Fibroblast of upper back skin (primary cell): ENCODE results near the gene LIPC.
A peak's percentile ranks its signal among the peaks of the same experiment; 100 is the strongest.
"Not testable (repeated sequence)": the region's sequence is repeated elsewhere in the genome, so short reads cannot be mapped to it uniquely, and the experiment has no call there.

Experiments
- DNase-seq: peaks from one replicate; pipeline ENCODE4 v3.0.0-alpha.2; 2013

LIPC gene

DNA sequence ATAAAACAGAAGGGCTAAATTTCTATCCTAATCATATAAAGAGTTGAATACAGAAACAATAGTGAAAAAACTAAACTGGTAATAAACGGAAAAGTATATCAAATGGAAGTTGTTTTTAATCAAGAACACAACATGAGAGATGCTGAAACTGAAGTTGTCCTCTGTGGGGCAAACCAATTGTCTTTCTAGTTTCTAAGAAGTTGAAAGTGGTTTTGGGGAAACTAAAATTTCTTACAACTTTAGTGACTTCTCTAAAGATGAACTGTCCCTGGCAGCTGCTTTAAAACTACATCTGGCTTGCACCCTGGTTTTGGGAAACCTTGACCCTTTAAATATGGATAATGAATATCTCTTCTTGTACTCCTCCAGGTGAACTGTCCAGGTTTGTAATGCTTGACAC, 162.1 kb downstream of the LIPC start:
- no peak for DNase-seq

DNA sequence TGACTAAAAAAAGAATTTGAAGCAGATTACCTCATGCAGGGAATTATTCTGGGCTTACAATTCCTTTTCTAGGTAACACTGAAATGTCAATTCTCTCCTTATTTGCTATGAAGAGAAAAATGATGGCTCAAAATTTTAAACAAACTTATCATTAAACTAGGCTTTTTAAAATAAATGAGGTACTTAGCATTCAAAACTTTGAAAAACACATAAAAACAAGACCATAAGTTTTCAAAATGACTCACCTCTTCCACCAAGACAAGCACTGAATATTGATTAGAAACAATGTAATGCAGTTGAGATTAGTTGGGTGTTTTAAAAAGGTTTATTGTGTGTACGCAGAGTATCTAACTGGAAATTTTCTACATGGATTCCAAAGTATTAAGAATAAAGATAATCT, 163.1 kb downstream of the LIPC start:
- no peak for DNase-seq

DNA sequence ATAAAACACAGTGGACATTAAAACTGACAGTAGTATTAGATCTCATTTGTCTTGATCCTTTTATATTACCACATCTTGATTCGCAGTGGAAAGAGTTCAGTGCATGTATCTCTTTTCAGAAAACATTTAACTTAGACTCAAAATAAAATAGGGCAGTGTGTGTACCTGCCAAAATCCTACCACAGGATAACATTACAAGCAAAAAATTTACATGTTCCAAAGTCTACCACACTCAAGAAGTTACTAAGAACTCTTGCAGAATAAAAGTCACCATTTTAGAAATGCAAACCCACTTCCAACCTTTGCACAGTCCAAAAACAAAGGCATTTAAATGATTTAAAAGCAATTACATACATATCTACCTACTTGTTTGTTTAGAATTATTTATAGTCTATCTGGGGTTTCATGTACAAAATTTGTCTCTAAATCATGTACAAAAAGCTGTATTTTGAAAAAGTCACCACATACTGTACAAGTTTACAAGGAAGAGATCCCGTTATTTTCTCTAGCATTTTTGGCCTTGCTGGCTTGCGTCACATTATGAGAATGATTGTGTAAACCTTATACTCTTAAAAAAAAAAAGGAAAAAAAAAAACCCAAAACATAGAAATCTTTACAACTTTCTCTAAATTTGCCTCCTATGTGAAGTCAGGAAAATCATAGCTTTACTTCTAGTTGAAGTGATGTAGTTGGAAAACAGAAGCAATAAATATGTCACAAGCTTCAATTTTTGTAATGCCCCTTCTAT, 163.9 kb downstream of the LIPC start:
- no peak for DNase-seq

DNA sequence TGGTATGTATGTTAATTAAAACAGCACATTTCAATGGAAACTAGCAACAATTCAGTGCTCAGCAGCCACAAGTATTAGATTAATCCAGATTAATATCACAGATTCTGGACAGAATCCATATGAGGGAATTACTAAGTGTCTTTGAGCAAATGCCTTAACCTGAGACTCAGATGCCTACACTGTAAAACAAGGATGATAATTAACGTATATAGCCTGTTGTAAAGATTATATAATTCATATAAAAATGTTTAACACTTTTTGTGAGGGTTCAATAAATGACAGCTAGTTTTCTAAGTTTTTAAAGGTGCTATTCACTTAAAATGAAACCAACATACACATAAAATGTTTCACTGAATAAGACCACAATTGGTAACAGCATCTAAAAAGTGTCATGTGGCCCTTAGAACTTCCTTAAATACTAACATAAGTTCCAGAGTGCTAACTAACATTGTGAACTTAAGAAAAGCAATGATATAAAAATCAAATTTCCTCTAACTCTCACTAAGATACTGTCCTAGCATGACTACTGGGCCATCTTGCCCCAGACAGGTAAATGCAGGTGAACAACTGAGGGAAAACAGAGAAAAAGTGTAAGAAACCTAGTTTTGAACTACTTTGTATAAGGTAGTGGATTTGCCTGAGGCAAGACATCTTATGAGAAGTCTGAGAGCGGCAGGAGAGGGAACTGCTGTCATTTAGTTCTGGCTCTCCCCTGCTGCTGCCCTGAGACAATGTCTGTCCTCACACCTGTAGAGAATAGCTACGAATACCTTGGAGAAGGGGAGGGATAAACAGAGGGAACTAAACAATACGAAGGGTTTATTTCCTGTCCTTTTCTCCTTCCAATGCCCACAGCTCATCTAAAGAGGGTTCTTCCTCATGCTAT, 166.4 kb downstream of the LIPC start:
- no peak for DNase-seq

DNA sequence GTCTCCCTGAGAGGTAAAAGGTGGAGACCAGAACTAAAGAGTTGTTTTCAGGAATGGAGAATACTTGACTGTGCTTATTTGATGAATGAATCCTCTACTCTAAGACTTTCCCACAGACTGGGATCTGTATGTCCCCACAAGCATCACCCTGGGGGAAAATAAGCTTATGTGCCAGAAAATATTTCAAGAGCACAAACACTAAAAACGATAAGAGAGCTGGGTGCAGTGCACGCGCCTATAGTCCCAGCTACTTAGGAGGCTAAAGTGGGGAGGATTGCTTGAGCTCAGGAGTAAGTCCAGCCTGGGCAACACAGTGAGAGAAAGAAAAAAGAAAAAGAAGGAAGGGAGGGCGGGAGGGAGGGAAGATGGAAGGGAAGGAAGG, 167.0 kb downstream of the LIPC start:
- DNase-seq, result no peak

DNA sequence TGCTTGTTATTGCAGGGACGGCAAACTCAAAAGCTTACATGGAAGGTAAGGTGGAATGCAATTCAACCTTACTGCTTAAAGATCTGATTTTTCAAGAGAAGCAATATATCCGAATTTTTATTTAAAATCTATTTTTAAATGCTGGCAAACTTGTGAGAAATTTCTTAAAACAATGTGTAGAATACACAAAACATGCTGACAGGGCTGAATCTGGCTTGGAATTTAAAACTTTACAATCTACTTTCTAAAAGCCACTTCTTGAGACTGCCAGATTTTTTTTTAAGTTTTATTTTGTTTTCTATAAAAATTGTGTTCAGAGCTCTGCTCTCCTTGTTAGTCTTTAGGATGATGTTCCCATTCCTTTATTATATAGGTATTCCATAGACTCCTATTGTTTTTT, 171.0 kb downstream of the LIPC start:
- DNase-seq, result no peak

DNA sequence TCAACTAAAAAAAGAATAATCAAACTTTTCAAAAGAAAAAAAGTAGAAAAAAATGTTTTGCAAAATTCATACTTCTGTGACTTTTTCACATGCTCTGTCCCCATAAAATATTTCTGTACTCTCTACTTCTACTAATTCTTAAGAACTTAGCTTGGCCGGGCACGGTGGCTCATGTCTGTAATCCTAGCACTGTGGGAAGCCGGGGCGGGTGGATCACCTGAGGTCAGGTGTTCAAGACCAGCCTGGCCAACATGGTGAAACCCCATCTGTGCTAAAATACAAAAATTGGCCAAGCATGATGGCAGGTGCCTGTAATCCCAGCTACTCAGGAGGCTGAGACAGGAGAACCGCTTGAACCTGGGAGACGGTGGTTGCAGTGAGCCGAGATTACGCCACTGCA, 172.1 kb downstream of the LIPC start:
- not testable (repeated sequence) for DNase-seq

DNA sequence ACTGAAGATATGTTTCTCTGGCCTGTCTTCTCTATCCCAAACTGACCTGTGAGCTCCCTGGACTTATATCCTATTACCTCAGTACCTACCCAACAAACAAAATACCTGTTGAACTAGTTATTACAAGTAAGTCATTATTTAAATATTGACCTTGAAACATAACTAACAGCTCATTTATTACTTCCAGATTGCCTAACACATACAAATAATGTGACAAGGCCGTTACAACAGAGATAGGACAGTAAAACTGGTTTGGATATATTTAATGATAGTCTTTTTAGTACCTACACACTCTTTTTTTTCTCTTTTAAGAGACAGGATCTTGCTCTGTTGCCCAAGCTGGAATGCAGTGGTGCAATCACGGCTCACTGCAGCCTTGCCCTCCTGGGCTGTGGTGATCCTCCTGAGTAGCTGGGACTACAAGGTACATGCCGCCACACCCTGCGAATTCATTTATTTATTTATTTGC, 172.7 kb downstream of the LIPC start:
- DNase-seq, result no peak

DNA sequence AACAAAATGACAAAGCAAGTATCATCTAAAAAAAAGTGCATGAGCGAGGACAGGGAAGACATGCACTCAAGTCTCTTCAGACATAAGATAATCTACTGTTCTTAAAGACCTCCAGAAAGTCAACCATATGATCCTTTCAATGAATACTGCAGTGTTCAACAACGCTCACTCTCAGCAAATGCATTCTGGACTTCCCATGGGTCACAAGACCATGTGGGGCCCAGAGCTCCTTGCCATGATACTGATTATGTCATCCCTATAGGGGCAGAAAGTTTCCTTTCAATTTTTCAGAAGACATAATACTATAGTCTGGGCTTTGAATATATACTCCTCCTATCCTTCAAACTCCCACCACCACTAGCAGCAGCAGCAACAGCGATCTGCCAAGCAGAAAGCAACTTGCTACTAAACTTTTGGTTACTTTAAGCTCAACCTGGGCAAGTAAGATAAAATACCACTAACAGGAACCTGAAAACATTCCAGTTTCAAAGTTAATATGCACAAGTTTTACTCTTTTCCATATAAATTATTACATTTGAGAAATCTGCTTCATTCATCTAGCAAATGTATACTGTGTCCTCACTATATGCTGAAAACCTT, 174.2 kb downstream of the LIPC start:
- DNase-seq, result no peak

DNA sequence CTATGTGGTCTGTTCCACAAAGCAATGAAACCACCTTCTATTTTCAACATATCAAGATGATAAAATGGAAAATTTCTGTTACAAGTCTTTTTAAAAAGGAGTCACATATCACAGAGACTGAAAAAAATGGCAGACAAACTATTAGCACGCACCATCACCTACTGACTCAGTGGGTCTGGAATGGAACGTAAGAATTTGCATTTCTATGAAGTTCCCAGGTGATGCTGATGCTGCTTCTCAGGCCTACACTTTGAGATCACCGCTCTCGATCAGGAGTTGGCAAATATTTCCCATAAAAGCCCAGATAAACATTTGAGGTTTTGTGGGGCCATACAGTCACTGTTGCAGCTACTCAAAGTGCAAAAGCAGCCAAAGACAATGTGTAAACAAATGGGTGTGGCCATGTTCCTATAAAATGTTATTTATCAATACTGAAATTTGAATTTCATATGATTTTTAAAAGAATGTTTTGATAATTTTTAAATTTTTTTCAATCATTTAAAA, 174.8 kb downstream of the LIPC start:
- no peak for DNase-seq

DNA sequence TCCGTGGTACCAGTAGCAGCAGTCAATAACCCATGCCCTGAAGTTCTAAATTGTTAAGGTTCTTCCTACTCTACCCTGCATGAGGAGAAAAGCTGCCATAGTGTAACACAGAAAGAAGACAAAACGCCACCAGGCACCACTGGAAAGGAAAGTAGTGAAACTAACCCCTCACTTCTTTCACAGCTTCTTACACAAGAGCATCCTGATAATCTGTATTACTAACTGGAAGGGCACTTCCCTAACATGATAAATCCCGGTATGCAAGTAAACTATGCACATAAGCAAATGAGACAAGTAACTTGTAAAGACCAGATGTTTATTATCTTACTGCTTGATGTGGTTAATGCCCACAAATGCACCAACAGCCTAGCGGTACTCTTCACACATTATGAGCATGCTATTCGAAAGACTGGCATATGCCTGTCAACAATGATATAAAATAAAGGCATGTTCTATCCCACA, 176.4 kb downstream of the LIPC start:
- peak; percentile 51 for DNase-seq

DNA sequence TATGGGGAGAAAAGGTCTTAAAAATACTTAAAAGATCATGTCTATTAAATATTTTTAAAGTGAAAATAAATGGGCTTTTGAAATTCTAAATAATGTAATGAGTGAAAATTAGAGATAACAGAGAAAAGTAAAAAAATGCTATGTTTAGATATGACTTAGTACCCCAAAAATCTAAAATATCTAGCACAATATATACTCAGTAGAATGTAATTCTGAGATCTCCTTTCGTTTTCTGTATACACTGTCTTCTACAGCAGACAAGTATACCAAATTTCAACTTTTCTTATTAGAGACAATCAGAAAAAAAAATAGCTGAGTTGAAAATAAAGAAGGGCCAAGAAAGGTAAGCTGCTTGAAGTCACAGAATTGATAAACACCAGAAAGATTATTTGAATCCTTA, 176.9 kb downstream of the LIPC start:
- no peak for DNase-seq

DNA sequence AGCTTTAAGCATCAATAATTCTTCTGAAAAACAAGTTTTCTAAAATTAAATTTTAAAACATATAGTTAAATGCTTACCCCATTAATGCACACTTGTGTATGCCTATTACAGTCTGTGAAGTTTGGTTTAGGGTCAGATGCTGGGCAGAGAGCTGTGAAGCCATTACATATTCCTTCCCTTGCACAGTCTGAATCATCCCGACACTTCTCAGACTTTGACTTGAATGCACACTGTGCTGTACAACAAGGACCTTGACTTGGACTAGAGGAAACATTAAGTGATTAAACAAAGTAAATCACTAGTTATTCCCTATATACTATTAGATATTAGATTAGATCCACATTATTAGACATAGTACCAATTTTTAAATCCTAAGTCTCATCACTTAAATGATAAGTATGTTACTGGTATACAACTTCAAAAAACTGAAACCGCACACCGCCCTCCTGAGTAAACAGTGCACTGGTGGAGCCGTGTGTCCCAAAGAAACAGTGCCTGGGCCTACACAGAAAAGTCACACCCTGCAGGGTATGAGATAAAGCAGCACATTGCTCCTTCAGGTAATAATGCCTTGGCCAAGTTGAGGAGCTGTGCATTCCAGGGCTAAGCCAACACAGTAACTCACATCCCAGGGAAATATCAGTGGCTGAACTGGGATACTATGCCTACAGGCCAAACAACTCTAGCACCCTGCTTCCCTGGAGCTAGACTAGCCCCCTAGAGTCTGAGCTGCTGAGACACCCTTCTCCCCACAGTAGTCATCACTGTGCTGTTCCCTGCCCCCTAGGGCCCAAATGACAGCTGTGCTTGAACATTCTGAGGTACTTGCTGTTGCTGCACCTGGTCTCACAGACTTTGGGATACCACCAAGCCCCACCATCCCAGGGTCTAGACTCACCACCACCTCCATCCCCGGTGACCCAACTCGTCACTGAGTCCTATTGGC, 180.2 kb downstream of the LIPC start:
- DNase-seq, result no peak

DNA sequence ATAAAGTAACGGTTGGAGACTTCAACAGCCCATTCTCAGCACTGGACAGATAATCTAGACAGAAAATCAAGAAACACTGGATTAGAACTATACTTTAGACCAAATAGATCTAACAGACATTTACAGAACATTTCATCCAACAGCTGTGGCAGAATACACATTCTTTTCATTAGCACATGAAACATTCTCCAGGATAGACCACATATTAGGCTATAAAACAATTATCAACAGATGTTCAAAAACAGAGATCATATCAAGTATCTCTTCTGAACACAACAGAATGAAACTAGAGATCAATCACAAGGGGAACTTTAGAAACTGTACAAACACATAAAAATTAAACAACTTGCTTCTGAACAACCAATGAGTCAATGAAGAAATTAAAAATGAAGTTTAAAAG, 184.4 kb downstream of the LIPC start:
- DNase-seq, result no peak
